OCI-LY3 (cell line): ENCODE measurements around the gene HUNK.

Experiments
- EZH2phosphoT487 ChIP-seq: fragments of 200-600 bp; shearing (Covaris generic); IDR thresholded peaks from 2 replicates; pipeline ENCODE4 v1.6.1; 2018; ENCODE audit warnings: antibody characterized with exemption, mixed run types, low read depth
- TF ChIP-seq, protein P1 (sequence below): fragments of 200-600, 300-600 bp; sonication (generic); IDR thresholded peaks from 2 replicates; pipeline ENCODE4 v1.5.1; 2014; ENCODE audit warnings: antibody characterized with exemption, low read length, low read depth

DNA sequence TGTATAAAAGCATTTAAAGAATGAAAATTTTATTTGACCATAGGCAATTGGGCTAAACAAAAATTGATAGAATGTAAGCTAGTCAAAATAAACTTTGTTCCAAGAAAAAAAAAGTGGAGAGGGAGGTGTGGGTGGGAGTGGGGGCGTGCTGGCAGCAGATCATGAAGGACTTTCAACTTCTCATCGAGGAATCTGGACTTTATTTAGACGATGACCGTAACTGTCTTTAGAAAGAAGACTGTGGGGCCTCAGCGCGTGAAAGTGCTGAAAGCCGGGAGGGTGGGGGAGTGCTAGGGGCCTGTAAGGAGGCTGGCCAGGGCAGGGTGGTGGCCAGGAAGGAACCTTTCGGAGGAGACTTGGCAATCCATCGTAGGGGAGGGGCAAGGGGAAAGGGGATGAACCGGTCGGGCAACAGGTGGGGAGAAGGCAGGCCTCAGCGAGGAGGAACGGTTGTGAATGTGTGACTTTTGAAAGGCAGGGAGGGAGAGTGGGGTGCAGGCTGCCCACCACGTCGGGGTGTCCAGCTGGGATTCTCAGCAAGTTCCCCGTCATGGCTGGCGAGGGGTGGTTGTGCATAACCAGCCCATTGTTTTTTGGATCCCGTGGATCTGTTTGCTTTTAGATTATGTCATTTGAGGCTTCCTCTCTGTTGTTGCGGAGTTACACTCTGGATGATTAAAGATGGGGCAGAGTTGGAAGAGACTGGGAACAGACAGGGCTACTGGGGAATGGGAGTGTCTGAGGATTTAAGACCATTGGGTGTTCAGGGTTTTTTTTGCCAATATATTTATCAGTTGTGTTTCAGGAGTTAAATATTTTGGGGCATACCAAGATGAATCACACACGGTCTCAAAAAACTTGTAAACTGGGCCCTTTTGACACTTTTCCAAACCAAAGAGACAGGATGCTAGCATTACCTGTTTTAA, 35.5 kb downstream of the HUNK start:
- TF ChIP-seq, protein P1, sequence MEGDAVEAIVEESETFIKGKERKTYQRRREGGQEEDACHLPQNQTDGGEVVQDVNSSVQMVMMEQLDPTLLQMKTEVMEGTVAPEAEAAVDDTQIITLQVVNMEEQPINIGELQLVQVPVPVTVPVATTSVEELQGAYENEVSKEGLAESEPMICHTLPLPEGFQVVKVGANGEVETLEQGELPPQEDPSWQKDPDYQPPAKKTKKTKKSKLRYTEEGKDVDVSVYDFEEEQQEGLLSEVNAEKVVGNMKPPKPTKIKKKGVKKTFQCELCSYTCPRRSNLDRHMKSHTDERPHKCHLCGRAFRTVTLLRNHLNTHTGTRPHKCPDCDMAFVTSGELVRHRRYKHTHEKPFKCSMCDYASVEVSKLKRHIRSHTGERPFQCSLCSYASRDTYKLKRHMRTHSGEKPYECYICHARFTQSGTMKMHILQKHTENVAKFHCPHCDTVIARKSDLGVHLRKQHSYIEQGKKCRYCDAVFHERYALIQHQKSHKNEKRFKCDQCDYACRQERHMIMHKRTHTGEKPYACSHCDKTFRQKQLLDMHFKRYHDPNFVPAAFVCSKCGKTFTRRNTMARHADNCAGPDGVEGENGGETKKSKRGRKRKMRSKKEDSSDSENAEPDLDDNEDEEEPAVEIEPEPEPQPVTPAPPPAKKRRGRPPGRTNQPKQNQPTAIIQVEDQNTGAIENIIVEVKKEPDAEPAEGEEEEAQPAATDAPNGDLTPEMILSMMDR = no peak
- no peak for TF ChIP-seq EZH2phosphoT487
